HG03571 (cell line): ENCODE results near the gene BTNL9.
"Not testable (repeated sequence)": the region's sequence is repeated elsewhere in the genome, so short reads cannot be mapped to it uniquely, and the experiment has no call there.

ENCODE experiments used
- ATAC-seq: cut with Tn5 transposase; IDR thresholded peaks from one replicate; pipeline ENCODE4 v1.9.1; 2021; ENCODE audit not compliant: unreplicated experiment

BTNL9 gene

DNA sequence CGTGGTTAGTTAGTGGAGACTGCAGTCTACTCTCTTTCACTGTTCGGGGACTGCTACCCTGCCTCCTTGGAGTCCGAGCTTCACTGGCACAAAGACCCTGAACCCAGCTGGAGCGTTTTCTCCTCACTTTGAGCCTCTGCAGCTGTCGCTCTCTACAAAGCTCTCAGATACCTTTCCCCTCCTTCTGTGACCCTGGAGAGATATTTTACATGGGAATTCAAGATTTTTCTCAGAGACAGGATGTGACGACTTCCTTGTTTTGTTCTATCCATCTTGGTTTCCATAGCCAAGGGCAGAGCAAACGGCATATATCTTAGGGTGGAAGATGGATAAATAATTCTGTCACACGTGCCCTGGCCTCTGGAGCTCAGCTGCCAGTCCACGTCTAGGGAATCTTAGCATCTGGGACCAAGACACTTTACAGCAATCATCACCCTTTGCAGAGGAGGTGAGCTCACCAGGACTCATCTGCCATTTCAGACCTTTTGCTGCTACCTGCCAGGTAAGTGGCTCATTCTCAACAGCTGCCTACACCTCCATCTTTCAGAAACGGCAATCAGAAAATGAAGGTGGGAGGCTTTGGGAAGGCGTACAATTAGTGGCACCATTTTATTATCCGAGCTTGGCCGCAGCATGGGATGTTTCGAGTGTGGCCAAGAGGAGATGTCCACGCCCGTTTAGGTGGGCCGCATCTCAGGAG is at the start of gene BTNL9:
Gene BTNL9 (plus strand): TSS at position 336 of the 700 bp plus-strand sequence. CDS start 5,224 bp downstream, outside the sequence.
- no peak for ATAC-seq

DNA sequence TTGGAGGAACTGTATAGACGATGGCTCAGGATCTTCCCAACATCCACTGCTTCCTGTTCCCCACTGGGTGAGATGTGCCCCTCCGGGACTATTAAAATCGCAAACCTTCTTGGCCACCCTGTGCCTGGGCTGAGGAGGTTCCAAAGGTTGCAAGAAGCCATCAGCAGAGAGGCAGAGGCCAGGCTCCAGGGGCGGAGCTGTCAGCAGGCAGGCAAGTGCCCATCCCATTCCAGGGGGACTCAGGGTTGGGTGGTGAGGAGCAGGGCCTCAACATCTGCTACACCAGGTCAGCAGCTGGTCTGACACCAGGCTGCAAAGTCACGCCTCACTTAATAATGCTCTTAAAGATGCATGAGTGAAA is 49.2 kb upstream of the BTNL9 start:
- no peak for ATAC-seq

DNA sequence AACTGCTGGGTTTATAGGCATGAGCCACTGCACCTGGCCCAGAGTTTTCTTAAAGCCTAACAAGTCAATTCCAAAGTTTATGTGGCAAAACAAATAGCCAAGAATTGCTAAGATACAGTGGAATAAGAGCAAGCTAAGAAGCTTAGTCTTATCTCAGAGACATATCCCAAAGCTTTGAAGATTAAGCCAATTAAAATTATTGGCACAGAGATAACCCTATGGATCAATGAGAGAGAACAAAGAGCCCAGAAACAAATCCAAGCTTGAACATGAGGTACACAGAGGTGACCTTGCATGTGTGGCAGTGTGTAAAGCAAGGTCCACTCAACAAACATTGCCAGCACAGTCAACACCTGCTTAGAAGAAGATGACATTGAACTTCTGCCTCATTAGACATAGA is 38.1 kb upstream of the BTNL9 start:
- ATAC-seq, result no peak

DNA sequence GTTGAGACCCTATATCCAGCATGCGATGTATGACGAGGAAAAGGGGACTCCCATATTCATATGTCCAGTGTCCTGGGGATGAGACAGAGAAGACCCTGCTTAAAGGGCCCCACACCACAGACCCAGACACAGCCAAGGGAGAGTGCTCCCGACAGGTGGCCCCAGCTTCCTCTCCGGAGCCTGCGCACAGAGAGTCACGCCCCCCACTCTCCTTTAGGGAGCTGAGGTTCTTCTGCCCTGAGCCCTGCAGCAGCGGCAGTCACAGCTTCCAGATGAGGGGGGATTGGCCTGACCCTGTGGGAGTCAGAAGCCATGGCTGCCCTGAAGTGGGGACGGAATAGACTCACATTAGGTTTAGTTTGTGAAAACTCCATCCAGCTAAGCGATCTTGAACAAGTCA is 34.3 kb upstream of the BTNL9 start:
- no peak for ATAC-seq

DNA sequence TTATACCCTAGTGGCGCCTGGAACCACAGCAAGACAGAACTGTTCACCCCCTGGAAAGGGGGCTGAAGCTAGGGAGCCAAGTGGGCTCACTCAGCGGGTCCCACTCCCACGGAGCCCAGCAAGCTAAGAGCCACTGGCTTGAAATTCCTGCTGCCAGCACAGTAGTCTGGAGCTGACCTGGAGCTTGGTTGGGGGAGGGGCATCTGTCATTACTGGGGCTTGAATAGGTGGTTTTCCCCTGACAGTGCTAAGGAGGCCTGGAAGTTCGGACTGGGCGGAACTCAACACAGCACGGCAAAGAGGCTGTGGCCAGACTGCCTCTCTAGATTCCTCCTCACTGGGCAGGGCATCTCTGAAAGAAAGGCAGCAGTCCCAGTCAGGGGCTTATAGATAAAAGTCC is 31.9 kb upstream of the BTNL9 start:
- ATAC-seq, result no peak

DNA sequence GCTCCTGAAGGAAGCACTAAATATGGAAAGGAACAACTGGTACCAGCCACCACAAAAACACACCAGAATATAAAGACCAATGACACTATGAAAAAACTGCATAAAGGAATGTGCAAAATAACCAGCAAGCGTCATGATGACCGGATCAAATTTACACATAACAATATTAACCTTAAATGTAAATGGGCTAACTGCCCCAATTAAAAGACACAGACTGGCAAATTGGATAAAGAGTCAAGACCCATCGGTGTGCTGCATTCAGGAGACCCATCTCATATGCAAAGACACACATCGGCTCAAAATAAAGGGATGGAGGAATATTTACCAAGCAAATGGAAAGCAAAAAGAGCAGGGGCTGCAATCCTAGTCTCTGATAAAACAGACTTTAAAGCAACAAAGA is 30.0 kb upstream of the BTNL9 start:
- not testable (repeated sequence) for ATAC-seq

DNA sequence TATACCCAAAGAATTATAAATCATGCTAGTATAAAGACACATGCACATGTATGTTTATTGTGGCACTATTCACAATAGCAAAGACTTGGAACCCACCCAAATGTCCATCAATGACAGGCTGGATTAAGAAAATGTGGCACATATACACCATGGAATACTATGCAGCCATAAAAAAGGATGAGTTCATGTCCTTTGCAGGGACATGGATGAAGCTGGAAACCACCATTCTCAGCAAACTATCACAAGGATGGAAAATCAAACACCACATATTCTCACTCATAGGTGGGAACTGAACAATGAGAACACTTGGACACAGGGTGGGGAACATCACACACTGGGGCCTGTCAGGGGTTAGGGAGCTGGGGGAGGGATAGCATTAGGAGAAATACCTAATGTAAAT is 25.4 kb upstream of the BTNL9 start:
- not testable (repeated sequence) for ATAC-seq

DNA sequence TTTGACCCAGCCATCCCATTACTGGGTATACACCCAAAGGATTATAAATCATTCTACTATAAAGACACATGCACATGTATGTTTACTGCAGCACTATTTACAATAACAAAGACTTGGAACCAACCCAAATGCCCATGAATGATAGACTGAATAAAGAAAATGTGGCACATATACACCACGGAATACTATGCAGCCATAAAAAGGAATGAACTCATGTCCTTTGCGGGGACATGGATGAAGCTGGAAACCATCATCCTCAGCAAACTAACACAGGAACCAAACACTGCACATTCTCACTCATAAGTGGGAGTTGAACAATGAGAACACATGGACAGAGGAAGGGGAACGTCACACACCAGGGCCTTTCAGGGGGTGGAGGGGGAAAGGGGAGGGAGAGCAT is 22.6 kb upstream of the BTNL9 start:
- not testable (repeated sequence) for ATAC-seq

DNA sequence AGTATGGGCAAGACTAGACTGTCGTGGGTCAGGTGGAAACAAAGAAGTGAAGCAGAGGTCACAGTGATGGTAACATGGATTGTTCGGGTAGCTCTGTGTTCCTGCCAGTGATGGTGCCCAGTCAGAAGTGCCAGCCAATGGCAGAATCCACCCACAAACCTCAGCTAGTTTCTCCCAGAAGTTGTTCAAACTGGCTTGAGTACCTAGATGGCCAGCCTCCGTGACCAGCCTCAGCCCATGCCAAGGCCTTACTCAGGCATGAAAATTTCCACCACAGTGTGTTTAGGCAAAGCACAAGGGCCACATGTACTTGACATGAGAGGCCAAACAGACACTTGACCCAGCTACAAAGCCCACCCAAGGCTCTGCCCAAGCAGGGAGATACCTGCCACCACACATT is 19.4 kb upstream of the BTNL9 start:
- no peak for ATAC-seq

DNA sequence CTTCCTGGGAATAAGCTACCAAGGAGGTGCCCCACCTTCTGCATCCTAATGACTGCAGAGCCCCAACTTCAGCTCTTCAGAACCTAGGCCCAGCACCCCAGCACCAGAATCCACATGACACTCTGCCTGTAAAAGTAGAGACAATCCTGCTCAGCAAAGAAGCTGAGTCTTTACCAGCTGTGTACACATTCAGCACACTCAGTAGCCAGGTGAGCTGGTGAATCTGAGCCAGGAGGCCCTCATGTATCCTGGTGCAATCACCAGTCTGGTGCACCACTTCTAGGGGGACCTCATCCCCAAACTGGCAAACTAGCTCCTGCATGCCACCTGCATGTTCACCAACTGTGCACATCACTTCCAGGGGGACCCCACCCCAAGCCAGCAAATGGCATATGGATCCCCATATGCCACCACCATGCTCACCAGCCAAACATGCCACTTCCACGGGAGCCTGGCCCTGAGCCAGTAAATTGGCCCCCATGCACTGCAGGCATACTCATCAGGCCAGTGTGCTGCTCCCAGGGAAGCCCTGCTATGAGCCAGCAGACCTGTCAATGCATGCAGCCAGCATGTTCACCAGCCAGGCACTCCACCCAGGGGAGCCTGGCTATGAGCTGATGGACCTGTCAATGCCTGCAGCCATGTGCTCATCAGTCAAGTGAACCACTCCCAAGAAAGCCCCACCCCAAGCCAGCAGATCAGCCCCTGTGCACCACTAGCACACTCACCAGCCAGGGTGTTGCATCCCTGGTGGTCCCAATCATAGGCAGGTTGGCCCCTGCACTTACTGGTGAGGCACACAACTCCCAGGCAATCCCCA is 15.6 kb upstream of the BTNL9 start:
- no peak for ATAC-seq

DNA sequence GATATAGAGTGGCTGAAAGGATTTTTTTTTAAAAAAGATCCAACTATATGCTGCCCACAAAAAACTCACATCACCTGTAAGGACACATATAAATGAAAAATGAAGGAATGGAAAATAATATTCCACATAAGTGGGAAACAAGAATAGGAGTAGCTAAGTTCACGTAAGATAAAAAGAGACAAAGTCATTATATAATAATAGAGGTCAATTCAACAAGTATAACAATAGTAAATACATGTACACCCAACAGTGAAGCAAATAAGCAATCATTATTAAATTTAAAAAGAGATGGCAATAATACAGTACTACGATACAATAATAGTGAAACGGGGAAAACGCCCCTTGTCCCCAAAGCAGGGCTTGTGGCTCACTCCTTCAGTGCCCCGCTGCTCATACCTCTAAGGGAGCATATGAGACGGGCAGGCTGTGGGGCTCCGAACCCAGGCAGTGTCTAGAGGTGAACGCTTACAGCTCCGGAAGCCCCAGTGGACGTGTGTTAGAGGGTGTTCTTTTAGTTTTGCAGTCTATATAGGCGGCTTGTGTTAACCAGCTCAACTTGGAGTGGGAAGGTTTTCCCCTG is 12.5 kb upstream of the BTNL9 start:
- ATAC-seq, result no peak

DNA sequence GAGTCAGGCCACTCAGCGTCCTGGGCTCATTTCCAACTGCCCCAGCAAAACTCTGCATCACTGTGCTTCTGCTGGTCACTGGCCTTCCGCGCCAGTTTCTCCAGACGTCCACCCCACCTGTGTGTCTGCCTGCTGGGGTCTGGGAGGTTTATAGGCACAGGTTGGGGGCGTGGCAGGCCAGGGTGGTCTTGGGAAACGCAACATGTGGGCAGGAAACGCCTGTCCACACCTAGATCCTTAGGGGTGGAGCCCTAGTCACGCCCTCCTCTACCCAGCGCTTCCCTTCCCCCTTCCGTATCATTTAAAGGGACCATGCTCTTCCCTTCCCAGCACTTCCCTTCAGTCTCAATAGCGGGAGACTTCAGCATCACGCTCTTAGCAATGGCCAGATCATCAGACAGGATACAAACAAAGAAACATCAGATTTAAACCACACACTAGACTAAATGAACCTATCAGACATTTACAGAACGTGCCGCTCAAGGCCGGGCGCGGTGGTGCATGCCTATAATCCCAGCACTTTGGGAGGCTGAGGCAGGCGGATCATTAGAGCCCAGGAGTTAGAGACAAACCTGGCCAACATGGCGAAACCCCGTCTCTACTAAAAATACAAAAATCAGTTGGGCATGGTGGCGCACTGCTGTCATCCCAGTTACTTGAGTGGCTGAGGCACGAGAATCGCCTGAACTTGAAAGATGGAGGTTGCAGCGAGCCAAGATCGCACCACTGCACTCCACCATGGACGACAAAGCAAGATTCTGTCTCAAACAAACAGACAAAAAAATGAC is 11.8 kb upstream of the BTNL9 start:
- ATAC-seq, result no peak

DNA sequence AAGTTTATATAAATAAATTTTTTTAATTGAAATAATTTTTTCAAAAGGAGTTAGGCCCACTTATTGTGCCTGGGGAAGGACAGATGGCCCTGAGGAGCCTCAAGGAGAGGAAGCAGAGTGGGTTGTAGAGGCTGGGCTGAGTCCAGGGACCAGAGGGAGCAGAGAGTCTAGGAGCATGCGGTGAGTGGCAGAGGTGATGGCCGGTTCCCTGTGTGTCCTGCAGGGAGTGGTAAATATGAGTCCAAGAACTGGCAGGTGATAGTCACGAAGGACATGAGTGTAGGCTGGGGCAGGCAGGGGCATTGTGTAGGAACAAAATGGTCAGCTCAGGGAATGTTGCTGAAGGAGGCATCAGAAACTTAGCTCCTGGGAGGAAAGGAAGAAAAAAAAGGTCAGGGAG is 8.3 kb upstream of the BTNL9 start:
- no peak for ATAC-seq

DNA sequence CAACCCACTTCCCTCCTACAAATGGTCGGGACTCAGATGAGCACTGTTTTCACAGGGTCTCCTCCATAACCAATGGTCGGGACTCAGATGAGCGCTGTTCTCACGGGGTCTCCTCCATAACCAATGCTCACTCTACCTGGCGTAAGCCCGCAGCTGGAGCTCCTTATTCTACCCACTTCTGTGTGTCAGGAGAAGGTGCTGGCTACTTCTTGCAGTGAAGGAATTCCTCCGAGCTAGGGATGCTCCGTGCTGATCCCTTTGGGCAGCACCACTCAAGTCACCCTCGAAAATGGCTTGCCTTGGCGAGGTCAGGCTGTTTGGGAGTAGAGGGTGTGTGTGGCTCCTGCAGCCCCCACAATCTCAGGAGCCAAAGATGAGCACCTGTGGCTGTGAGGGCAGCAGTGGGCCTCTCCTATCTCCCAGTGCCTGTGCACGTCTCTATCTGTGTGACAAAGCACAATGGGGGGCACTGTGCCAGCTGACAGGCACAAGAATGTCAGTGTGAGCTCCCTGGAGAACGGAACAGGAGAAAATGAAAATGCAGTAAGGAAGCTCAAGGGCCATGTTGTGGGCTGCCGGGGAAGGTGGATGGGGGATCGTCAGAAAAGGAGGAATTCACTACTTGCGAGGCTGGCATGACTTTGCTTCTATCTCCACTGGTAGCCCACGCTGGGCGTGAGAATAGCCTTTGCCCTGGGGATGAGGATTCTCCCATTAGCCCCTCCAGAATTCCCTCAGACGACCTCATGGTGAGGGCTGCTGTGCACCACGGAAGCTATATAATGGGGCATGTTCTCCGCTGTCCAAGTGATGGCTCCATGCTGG is 3.9 kb upstream of the BTNL9 start:
- no peak for ATAC-seq

DNA sequence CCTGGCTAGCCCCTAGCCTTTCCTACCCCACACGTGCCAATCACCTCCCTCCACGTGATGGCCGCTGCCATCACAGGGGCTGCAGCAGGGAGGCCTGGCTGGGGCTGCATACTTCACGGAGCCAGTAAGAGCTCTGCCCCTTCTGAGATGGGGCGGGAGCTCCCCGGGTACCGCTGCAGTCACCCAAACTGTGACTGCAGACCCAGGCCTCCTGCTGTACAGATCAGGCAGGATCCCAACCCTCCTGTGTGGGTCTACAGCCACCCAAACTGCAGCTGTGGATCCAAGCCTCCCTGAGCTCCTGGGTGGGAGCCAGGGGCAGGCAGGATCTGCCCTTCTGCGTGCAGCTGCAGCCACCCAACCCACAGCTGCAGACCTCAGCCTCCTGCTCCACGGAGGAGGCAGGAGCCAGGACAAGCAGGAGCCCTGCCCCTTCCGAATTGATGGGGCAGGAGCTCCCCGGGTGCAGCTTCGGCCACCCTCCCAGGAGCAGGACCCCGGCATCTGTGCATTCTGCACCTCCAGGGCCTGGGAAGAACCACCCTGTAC is 3.2 kb upstream of the BTNL9 start:
- ATAC-seq, result no peak

DNA sequence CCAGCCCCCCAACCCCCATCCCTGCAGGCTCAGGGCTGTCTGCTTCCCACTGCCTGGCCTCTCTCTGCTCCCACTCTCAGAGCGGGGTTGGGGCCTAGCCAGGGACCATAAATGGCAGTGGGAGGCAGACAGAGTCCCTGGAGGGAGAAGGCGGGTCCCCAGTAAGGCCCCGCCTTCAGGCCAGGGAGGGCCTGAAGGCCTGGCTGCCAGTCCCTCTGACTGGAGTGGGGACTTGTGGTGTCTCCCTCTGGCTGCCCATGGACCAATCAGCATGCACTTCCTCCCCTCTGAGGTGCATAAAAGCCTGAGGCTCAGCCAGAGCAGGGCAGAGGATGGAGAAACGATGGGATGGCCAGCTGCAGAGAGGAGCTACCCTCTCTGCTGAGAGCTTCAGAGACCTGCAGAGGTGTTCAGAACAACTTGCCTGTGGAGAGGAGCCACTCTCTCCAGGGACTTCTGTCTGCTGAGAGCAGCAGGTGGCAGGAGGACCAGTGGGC is 2.7 kb upstream of the BTNL9 start:
- no peak for ATAC-seq

DNA sequence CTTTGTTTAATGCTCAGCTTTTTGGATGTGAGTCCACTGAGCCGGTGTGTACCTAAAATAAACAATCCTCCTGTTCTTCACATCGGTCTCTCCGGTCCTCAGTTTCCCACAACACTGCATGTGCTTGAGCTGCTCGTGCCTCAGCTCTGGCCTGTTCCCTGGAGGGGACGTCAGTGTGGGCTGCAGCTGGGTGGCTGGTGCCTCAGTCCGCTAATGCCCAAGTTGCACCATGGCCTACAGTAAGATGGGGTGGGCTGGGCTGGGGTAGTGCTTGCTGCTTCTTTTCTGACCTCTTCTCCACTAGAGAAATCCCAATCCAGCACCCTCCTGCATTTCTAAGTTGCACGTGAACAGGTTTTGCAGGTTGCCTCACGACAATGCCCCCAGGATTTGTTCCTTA is 595 bp upstream of the BTNL9 start:
- ATAC-seq, result no peak

DNA sequence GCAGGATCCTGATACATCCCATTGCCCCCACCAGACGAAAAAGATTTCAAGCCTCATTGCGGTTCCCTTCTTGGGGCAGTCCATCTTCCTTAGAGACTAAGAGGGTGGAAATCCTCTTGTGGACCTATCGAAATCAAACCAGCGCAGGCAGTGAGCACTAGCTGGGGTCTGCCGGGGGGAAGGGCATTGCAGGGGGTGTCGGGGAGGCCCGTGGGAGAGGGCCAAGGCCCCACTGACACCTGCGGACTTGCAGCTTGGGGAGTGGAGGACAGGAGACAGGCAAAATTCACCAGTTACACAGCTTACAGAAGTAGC is 522 bp downstream of the BTNL9 start:
- no peak for ATAC-seq

DNA sequence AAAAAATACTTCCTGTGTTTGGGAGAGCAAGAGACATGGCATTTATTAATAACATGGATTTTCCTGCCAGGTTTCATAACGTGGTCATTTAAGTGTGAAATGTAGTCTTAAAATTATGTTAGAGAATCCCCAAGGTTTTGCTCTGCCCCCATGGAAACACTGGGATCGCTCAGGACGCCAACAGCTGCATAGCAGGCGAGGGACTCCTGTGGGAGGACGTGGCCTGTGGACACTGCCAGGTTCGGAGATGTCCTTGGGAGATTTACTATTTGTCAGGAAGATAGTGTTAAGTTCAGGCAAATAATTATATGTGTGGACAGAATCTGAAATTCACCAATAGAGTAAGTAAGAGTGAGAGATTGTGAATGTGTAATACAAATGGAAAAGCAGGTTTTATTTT is 977 bp downstream of the BTNL9 start:
- no peak for ATAC-seq

DNA sequence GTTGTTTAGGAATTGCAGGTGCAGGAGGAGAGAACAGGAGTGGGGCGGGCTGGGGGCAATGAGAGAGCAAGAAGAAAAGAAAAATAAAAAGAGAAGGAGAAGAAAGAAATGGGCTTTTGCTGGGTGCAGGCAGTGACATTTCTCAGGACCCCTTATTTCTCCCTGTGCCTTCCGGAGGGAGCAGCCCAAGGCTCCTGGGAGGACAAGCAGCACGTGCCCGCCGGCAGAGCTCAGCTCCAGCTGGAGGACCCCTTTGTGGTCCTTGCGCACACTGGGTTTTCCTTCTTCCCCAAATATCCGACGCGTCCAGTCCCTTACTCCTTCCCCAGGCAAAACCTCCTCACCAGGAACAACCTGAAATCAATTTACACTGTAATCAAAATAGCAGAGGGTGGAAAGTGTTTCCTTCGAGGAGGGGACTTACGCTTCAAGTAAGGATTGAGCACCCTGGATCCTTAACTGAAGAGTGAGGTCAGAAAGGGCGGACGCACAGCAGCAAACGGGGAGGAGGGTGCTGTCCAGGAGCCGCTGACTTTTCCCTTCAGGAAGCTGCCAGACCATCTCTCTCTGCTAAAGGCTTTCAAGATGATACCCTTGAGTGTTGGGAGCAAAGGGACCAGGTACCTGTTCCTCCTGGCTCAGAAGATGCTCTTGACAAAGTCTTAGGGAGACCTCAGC is 2.1 kb downstream of the BTNL9 start:
- ATAC-seq, result no peak
